Epithelial cell of proximal tubule (primary cell): Measurements from ENCODE around the gene NUP93. TPM values are rescaled to one million over a fixed set of nuclear protein-coding genes. Genes with fewer than 3 reads are reported as not detected.

Source experiments
- DNase-seq: peaks from one replicate; pipeline ENCODE4 v3.0.0-alpha.2; 2011; ENCODE audit warnings: low read depth
- H3K4me3 ChIP-seq: 2 replicates; pipeline ENCODE4 v1.5.1; 2011; ENCODE audit warnings: low read depth, mild to moderate bottlenecking, low read length
- total RNA-seq: library from RNA; depleted of rRNA; stranded (reverse); fragments of >200 nt; gene quantifications from 2 replicates; pipeline ENCODE4 v1.2.3, GENCODE V29; 2015
- TF ChIP-seq, protein P1 (sequence below): conservative IDR thresholded peaks from 2 replicates; pipeline ENCODE4 v1.5.1; 2012; ENCODE audit warnings: low read depth, mild to moderate bottlenecking, low read length

The NUP93 gene
- total RNA-seq, 1 donor from 2014 or later: 92.5 TPM

DNA sequence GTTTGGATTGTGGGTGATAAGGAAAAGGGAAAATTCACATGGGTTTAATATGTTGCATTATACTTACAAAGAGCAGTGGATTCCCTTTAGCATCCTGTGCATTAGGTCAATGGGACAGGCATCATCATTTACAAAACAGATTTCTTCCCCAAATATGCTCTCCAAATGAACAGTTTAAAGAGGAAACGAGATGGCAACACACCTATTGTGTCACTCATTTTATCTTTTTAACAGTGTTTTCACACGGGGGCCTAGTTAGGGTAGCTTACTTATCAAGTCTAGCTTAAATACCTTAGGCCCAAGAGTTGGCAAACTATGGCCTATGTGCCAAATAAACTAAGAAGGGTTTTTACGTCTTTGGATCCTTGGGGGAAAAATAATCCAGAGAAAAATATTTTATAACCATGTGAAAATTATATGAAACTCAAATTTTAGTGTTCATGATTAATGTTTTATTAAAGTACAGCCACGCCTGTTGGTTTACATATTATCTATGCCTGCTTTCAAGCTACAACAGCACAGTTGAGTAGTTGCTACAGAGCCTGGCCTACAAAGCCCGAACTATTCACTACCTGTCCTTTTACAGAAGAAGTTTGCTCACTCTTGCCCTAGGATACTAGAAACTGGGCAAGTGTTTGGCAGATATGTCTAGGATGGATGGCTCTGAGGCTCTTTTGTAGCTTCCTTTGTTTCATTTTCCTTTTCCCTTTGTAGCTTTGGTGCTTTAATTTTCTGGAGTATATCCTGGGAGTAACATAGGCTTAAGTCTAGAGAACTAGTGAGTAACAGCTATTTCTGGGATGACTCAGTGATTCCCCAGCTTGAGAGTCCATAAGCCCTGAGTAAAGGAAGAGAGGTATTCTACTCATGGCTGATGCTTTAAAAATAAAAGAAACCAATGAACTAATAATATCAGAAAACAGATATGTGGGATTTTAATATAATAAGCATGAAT lies 12.4 kb downstream of the NUP93 start:
- TF ChIP-seq, protein P1, sequence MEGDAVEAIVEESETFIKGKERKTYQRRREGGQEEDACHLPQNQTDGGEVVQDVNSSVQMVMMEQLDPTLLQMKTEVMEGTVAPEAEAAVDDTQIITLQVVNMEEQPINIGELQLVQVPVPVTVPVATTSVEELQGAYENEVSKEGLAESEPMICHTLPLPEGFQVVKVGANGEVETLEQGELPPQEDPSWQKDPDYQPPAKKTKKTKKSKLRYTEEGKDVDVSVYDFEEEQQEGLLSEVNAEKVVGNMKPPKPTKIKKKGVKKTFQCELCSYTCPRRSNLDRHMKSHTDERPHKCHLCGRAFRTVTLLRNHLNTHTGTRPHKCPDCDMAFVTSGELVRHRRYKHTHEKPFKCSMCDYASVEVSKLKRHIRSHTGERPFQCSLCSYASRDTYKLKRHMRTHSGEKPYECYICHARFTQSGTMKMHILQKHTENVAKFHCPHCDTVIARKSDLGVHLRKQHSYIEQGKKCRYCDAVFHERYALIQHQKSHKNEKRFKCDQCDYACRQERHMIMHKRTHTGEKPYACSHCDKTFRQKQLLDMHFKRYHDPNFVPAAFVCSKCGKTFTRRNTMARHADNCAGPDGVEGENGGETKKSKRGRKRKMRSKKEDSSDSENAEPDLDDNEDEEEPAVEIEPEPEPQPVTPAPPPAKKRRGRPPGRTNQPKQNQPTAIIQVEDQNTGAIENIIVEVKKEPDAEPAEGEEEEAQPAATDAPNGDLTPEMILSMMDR: no peak
- H3K4me3 ChIP-seq: peak overlapping the region; percentile 4
- DNase-seq: peak; percentile 68

DNA sequence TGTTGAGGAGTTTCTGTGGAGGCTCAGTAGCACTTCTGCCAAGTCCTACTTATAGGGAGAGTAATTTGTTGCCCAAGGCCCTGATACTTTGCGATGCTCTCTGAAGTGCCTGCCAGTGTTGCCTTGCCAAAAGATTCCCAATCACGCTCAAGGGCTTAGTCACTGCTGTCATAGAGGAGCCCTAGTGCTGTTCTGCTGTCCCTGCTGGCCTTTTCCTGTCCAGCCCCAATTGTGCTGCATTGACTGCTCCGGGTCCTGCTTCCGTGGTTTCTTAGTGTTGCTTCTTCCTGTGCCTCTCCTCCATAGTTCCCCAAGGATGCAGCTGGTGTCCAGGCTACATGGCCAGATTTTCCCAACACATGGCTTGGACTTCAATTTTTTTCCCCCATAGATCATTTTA lies 13.9 kb downstream of the NUP93 start:
- no peak for DNase-seq
- no peak overlapping the region for H3K4me3 ChIP-seq

DNA sequence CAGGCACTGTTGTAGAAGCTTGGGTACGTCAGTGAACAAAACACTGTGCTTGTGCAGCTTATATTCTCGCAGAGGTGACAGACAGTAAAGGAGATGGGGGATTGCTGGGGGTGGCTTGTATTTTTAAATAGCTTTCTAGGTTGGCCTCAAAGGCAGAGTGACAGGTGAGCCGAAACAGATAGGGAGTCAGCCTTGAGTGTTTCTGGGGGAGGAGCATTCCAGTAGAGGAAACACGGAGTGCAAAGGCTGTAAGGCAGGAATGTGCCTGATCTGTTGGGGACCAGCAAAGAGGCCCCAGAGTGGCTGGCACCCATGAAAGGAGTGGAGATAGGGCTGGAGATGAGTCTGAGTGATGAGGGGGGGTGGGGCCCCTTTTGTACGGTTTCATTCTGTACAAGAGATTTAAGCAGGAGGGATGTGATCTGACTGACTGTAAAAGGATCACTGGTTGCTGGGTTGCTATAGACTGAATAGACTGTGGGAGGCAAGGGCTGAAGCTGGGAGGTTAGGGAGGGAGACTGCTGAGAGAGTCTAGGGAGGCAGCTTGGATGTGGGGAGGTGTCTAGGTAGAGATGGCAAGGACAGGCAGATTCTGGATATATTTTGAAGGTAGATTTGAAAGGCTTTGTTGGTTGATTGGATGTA lies 15.2 kb downstream of the NUP93 start:
- H3K4me3 ChIP-seq: no peak overlapping the region
- no peak for DNase-seq
- TF ChIP-seq, protein P1: no peak

More for the DNA sequence above, 13.9 kb downstream of the NUP93 start:
- TF ChIP-seq, protein P1: no peak

DNA sequence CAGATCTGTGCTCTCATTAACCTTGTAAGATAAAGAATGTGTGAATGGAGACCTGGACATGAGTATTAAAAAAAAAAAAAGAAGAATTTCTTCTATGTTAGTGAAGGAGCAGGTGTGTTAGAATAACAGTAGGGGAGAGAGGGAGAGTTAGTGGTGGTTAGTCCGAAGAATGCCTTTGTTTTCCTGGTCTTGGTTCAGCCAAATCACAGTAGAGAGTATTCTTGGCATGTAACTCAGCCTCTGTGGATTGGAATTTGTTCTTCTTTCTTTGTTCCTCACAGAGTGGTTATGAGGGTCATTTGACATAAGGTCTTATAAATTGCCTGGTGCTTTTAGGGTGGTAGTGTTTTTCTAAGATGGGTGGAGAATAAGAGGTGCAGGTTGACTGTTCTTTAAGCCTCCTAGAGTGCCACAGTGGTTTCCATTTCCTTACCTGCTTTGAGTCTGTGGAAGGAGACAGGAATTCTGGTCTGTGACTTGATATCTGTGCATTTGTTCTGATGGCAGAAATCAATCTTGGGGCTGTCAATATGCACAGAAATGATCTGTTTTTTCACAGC lies 17.6 kb downstream of the NUP93 start:
- TF ChIP-seq, protein P1: no peak
- H3K4me3 ChIP-seq: no peak overlapping the region
- DNase-seq: no peak

DNA sequence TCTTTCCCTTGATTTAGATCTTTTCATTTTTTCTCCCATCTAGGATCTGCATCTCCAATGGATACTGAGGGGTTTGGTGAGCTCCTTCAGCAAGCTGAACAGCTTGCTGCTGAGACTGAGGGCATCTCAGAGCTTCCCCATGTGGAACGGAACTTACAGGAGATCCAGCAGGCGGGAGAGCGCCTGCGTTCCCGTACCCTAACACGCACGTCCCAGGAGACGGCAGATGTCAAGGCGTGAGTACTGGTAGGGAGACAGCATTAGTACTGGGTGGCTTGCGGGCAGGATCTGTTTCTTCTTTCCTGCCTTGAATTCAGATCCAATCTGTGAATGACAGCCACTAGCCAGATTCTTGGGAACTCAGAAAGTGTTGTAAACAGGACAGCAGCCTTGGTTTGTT lies 18.3 kb downstream of the NUP93 start:
- TF ChIP-seq, protein P1: no peak
- no peak for DNase-seq
- no peak overlapping the region for H3K4me3 ChIP-seq

DNA sequence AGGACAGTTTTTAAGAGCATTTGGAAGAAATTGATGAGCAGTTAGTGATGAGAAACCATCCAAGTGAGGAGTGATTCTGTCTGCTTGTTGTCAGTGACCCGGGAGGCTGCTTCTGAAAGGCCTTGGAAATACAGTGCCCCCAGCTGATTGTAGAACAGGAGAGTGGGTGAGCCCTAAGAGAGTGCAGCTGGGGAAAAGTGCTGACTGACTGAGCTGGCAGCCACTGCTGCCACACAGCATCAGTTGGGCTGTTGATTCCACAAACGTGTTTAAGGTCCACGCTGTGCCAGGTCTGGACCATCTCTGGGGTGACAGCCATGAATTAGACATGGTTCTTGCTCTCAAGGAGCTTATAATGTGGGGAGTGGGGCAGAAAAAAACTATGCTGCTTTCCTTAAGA lies 18.9 kb downstream of the NUP93 start:
- no peak for DNase-seq
- H3K4me3 ChIP-seq: no peak overlapping the region
- TF ChIP-seq, protein P1: no peak
